ENCODE results near the gene SLCO1B3. TPM values are rescaled to one million over a fixed set of nuclear protein-coding genes. Genes with fewer than 3 reads are reported as not detected.
"Not testable (repeated sequence)": the region's sequence is repeated elsewhere in the genome, so short reads cannot be mapped to it uniquely, and the experiment has no call there.

Gene SLCO1B3, protein sequence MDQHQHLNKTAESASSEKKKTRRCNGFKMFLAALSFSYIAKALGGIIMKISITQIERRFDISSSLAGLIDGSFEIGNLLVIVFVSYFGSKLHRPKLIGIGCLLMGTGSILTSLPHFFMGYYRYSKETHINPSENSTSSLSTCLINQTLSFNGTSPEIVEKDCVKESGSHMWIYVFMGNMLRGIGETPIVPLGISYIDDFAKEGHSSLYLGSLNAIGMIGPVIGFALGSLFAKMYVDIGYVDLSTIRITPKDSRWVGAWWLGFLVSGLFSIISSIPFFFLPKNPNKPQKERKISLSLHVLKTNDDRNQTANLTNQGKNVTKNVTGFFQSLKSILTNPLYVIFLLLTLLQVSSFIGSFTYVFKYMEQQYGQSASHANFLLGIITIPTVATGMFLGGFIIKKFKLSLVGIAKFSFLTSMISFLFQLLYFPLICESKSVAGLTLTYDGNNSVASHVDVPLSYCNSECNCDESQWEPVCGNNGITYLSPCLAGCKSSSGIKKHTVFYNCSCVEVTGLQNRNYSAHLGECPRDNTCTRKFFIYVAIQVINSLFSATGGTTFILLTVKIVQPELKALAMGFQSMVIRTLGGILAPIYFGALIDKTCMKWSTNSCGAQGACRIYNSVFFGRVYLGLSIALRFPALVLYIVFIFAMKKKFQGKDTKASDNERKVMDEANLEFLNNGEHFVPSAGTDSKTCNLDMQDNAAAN
- total RNA-seq, result not detected

DNA sequence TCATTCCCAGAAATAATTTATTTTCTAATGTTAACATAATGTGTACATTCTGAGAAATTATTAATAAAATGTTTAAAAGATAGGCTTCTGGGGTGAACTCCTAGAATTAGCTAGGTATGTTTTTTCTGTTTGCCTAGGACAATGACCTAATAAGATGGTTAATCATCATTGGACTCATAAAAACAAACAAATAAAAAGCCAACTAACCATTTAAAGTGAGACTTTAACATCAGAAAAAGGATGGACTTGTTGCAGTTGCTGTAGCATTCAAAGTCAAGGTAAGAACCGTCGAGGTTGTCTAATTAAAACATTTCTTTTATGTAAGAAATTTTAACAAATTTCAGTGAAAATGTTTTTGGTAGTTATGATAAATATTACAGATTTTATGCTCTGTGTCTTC is at the start of gene SLCO1B3:
TSS of gene SLCO1B3 (plus strand) at position 219 of the 400 bp plus-strand sequence. CDS start 5,034 bp downstream, outside the sequence.
- CTCF ChIA-PET, result no interaction called here

GRCh38 chr12:20777420-20777819 is 33.1 kb upstream of the SLCO1B3 start:
- no peaks in the 10 kb centered on the region for H3K36me3 Mint-ChIP-seq
- no peak for ATAC-seq
- H3K27me3 Mint-ChIP-seq, result no peaks in the 10 kb centered on the region

More for the DNA sequence above, at the start of gene SLCO1B3:
- DNase-seq (no peak), ATAC-seq (no peak)
- no peaks in the 10 kb centered on the region for H3K4me1 Mint-ChIP-seq
- H3K36me3 Mint-ChIP-seq, result no peaks in the 10 kb centered on the region
- no peak within 1 kb of the TSS for H3K4me3 Mint-ChIP-seq
- no peak within 1 kb of the TSS for H3K27ac Mint-ChIP-seq
- H3K9me3 Mint-ChIP-seq (ENCODE audit: low read depth), result no peaks in the 10 kb centered on the region
- no peaks in the 10 kb centered on the region for H3K27me3 Mint-ChIP-seq

GRCh38 chr12:20778969-20779368 is 31.5 kb upstream of the SLCO1B3 start:
- no peaks in the 10 kb centered on the region for H3K4me1 Mint-ChIP-seq
- no peak for ATAC-seq
- no peaks in the 10 kb centered on the region for H3K36me3 Mint-ChIP-seq
- H3K9me3 Mint-ChIP-seq (ENCODE audit: low read depth), result peaks cover 3% of the 10 kb centered on the region
- CTCF ChIA-PET, result no interaction called here
- H3K27me3 Mint-ChIP-seq, result no peaks in the 10 kb centered on the region
- no peak overlapping the region for H3K27ac Mint-ChIP-seq
- H3K4me3 Mint-ChIP-seq, result no peak overlapping the region
- DNase-seq, result no peak

More at GRCh38 chr12:20777420-20777819, 33.1 kb upstream of the SLCO1B3 start:
- no peak overlapping the region for H3K27ac Mint-ChIP-seq
- H3K9me3 Mint-ChIP-seq (ENCODE audit: low read depth), result peaks cover 3% of the 10 kb centered on the region
- H3K4me3 Mint-ChIP-seq, result no peak overlapping the region
- H3K4me1 Mint-ChIP-seq, result no peaks in the 10 kb centered on the region
- no peak for DNase-seq
- CTCF ChIA-PET, result no interaction called here

GRCh38 chr12:20779971-20780370 is 30.5 kb upstream of the SLCO1B3 start:
- H3K4me1 Mint-ChIP-seq; ATAC-seq; H3K9me3 Mint-ChIP-seq (ENCODE audit: low read depth); H3K4me3 Mint-ChIP-seq; H3K27ac Mint-ChIP-seq; DNase-seq; H3K36me3 Mint-ChIP-seq; CTCF ChIA-PET; H3K27me3 Mint-ChIP-seq: not testable (repeated sequence)

DNA sequence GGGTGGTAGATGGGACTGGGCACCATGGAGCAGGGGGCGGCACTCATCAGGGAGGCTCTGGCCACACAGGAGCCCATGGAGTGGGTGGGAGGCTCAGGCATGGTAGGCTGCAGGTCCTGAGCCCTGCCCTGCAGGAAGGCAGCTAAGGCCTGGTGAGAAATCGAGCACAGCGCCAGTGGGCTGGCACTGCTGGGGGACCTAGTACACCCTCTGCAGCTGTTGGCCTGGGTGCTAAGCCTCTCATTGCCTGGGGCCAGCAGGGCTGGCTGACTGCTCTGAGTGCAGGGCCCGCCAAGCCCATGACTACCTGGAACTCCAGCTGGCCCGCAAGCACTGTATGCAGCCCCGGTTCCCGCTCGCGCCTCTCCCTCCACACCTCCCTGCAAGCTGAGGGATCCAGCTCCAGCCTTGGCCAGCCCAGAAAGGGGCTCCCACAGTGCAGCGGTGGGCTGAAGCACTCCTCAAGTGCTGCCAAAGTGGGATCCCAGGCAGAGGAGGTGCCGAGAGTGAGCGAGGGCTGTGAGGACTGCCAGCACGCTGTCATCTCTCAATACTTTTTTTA is 26.6 kb upstream of the SLCO1B3 start:
- ATAC-seq; DNase-seq; H3K27ac Mint-ChIP-seq; H3K4me1 Mint-ChIP-seq; H3K4me3 Mint-ChIP-seq; CTCF ChIA-PET; H3K36me3 Mint-ChIP-seq; H3K9me3 Mint-ChIP-seq (ENCODE audit: low read depth); H3K27me3 Mint-ChIP-seq: not testable (repeated sequence)

GRCh38 chr12:20792971-20793370 is 17.5 kb upstream of the SLCO1B3 start:
- Mint-ChIP-seq H3K36me3 (no peaks in the 10 kb centered on the region), H3K4me3 (no peak overlapping the region), H3K27ac (no peak overlapping the region), H3K9me3 (ENCODE audit: low read depth) (peaks cover 2% of the 10 kb centered on the region), H3K4me1 (no peaks in the 10 kb centered on the region), H3K27me3 (no peaks in the 10 kb centered on the region)
- ATAC-seq (no peak), DNase-seq (no peak)
- CTCF ChIA-PET, result no interaction called here

- DNase-seq, result no peak
- Mint-ChIP-seq H3K9me3 (ENCODE audit: low read depth) (no peaks in the 10 kb centered on the region), H3K36me3 (no peaks in the 10 kb centered on the region), H3K27me3 (no peaks in the 10 kb centered on the region), H3K4me1 (no peaks in the 10 kb centered on the region), H3K4me3 (no peak overlapping the region), H3K27ac (no peak overlapping the region)
- CTCF ChIA-PET, result no interaction called here
- no peak for ATAC-seq
These were observed 12.0 kb upstream of the SLCO1B3 start for GRCh38 chr12:20798554-20798953.

DNA sequence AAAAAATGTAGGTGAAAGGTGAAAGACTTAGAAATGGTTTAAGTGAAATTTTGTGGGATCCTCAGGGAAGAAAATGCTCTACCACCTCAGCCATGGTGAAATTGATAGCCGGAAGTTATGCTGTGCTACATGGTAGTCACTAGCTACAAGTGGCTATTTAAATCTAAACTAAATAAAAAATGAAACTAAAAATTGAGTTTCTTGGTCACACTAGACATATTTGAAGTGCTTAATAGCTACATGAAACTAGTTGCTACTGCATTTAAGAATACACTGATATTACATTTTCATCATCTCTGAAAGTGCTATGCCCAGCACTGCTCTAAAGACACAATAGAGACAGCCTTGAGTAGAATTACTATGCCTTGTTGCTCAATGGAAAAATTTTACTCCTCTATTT is 10.3 kb upstream of the SLCO1B3 start:
- Mint-ChIP-seq H3K4me1 (no peaks in the 10 kb centered on the region), H3K27ac (no peak overlapping the region), H3K9me3 (ENCODE audit: low read depth) (no peaks in the 10 kb centered on the region), H3K36me3 (no peaks in the 10 kb centered on the region), H3K27me3 (no peaks in the 10 kb centered on the region), H3K4me3 (no peak overlapping the region)
- ATAC-seq (no peak), DNase-seq (no peak)
- CTCF ChIA-PET, result no interaction called here

DNA sequence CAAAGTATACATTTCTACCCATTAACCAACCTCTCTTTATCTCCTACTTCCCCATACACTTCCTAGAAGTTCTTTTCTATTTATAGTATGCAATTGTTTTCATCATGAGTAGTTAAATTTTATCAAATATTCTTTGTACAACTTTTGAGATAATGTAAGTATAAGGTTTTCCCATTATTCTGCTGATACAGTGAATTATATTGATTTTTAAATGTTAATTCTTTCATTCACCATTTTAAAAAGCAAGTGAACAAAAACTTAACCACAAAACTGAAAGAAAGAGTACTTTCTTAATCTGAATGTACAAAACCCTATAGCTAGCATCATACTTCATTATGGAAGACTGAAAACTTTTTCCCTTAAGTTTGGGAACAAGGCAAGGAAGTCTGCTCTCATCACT is 9.5 kb upstream of the SLCO1B3 start:
- H3K4me3 Mint-ChIP-seq, result no peak overlapping the region
- no peaks in the 10 kb centered on the region for H3K36me3 Mint-ChIP-seq
- ATAC-seq (no peak), DNase-seq (no peak)
- CTCF ChIA-PET, result no interaction called here
- H3K4me1 Mint-ChIP-seq, result no peaks in the 10 kb centered on the region
- H3K27me3 Mint-ChIP-seq, result no peaks in the 10 kb centered on the region
- H3K27ac Mint-ChIP-seq, result no peak overlapping the region
- H3K9me3 Mint-ChIP-seq (ENCODE audit: low read depth), result no peaks in the 10 kb centered on the region

DNA sequence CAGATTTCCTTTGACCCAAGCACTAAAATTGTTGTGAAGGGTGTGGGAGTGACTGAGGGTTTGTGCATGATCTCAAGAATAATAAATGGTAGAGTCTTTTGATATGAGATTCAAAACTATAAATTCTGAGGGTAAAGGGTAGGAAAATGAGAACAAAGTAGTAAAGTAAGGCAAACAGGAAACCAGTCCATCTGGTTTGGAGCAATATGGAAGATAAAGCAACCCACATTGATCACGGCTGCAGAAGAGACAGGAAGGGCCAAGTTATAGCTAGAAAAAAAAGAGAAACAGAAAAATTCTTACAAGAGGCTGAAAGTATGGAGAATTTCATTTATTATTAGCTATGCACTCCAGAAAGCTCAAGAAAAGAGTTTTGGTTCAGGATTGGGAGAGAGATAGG is 4.6 kb upstream of the SLCO1B3 start:
- CTCF ChIA-PET, result no interaction called here
- Mint-ChIP-seq H3K9me3 (ENCODE audit: low read depth) (no peaks in the 10 kb centered on the region), H3K27me3 (no peaks in the 10 kb centered on the region), H3K36me3 (no peaks in the 10 kb centered on the region), H3K4me3 (no peak overlapping the region), H3K4me1 (no peaks in the 10 kb centered on the region), H3K27ac (no peak overlapping the region)
- DNase-seq (no peak), ATAC-seq (no peak)

GRCh38 chr12:20807192-20808080 is 3.1 kb upstream of the SLCO1B3 start:
- Mint-ChIP-seq H3K9me3 (ENCODE audit: low read depth) (no peaks in the 10 kb centered on the region), H3K27ac (no peak overlapping the region), H3K4me3 (no peak overlapping the region), H3K36me3 (no peaks in the 10 kb centered on the region), H3K4me1 (no peaks in the 10 kb centered on the region), H3K27me3 (no peaks in the 10 kb centered on the region)
- ATAC-seq, result no peak
- CTCF ChIA-PET, result no interaction called here
- DNase-seq, result no peak

GRCh38 chr12:20808521-20808920 is 2.0 kb upstream of the SLCO1B3 start:
- no peak for ATAC-seq
- no peaks in the 10 kb centered on the region for H3K27me3 Mint-ChIP-seq

GRCh38 chr12:20815574-20815973 is 5.1 kb downstream of the SLCO1B3 start:
- H3K27ac Mint-ChIP-seq, result no peak overlapping the region
- DNase-seq (no peak), ATAC-seq (no peak)
- CTCF ChIA-PET, result no interaction called here
- no peaks in the 10 kb centered on the region for H3K36me3 Mint-ChIP-seq
- no peak overlapping the region for H3K4me3 Mint-ChIP-seq
- H3K27me3 Mint-ChIP-seq, result no peaks in the 10 kb centered on the region
- H3K9me3 Mint-ChIP-seq (ENCODE audit: low read depth), result peaks cover 3% of the 10 kb centered on the region
- no peaks in the 10 kb centered on the region for H3K4me1 Mint-ChIP-seq

More at GRCh38 chr12:20808521-20808920, 2.0 kb upstream of the SLCO1B3 start:
- Mint-ChIP-seq H3K9me3 (ENCODE audit: low read depth) (no peaks in the 10 kb centered on the region), H3K27ac (no peak overlapping the region), H3K4me3 (no peak overlapping the region), H3K36me3 (no peaks in the 10 kb centered on the region), H3K4me1 (no peaks in the 10 kb centered on the region)
- DNase-seq, result no peak
- CTCF ChIA-PET, result no interaction called here
